NCI-H1092 (cell line): ENCODE measurements around the gene GRIK4.

ENCODE experiments used
- DNase-seq: peaks from one replicate; lab custom pipeline; 2025; lab: John Stamatoyannopoulos, UW

Gene GRIK4

DNA sequence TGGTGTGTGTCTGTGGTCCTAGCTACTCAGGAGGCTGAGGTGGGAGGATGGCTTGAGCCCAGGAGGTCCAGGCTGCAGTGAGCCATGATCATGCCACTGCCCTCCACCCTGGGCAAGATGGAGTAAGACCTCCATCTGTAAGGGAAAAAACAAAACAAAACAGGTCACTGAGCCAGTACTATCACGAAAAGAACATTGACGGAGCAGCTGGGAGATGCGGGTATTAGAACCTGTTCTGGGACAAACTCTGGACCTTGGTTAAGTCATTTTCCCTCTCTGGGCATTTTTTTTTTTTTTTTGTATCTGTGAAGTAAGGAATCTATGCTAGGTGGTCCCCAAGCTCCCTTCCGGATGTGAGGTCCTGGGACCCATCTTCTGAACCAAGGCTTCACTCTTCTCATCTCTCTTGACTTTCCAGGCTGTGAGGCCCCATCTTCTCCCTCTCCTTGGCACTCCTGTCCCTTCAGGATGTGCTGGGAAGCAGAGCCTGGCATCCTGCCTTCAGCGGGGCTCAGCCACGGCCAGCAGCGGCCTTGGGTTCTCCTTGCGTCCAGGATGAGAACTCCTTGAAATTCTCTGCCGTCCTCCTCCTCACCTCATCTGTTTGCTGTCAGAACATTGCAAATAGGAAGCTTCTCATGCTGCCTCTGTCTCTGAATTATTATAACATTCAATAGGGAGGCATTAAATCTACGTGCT is 130.8 kb downstream of the GRIK4 start:
- DNase-seq, result no peak

DNA sequence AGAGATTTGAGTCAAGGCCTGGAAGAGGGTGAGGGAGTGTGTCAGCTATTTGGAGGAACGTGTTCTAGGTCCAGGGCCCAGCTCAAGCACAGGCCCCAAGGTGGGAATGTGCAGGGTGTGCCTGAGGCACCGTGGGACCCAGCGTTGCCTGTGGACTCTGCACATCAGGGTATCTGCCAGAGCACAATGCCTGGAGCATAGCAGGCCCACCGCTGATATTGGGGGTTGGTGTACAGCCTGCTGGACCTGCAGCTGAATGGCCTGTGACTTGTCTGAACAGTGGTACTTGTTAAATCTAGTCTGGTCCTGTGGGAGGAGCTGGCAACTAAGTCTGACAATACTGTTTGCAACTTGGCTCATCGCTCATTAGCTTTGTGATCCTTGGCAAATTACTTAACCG is 131.7 kb downstream of the GRIK4 start:
- no peak for DNase-seq

DNA sequence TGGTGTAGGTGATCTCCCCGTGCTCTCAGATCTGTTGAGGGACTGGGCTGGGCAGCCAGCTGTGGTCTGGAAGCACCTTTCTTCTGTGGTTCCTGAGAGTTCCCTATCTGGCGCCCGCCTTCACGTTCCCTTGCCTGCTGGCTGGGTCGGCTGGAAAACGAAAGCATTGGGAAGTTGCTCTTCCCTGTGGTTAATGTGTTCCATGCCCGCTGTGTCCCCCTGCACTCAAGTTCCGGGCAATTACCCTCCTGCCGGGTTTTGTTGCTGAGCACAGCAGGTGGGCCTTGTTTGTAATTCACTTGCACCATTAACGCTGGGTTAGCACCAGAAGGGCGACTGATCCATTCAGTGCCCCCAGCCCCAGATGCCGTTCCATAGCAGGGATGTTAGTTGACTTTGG is 134.1 kb downstream of the GRIK4 start:
- peak; percentile 88 for DNase-seq

DNA sequence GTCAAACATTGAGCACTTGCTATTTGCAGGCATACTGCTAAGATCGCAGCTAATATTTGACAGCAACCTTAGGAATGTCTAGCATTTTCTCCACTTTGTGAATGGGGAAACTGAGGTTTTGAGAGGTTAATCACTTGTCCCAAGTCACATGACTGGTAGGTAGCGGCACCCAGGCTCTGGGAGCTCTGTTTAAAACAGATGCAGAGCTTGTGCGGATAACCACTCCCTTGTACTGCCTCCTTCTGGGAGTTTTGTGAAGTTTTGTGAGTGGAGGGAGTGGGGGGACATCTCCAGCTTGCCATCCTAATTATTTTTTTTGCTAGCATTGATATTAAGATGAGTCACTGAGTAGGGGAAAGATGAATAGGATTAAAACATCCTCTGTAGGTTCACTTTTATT is 134.7 kb downstream of the GRIK4 start:
- DNase-seq, result no peak

DNA sequence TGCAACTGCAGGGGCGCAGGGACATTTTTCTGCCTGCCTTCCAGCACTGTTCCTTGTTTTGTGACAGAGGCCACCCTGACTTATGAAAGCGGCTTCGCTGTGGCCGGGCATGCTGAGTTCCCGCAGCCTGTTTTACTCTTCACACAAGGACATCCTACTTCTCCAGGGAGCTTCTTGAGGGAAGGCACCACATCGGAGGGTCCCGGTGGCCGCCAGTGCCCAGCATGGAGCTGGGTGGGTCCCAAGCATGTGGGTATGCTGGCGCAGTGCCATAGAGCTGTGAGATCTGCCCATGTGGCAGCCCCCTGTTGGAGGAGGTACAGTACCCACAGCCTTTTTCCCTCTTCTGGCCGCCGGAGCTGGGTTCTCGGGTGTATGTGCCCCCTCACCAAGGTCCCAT is 136.1 kb downstream of the GRIK4 start:
- no peak for DNase-seq

DNA sequence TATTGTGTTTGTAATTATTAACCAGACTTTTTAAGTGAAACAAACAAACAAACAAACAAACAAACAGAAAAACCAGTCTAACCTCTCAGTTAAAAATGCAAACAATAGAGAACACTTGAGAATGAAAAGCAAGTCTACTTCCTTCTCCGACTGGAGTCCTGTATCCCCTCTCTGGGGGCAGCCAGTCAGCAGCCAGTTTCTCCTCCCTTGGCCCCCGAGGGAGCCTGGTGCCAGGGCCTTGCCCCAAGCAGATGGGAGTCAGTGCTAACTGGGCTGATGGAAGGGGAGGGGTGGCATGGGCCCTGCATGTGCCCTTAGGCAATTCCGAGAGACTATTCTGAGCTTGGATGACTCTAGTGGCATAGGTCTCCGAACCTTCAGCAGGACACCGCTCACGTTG is 137.2 kb downstream of the GRIK4 start:
- DNase-seq, result no peak

DNA sequence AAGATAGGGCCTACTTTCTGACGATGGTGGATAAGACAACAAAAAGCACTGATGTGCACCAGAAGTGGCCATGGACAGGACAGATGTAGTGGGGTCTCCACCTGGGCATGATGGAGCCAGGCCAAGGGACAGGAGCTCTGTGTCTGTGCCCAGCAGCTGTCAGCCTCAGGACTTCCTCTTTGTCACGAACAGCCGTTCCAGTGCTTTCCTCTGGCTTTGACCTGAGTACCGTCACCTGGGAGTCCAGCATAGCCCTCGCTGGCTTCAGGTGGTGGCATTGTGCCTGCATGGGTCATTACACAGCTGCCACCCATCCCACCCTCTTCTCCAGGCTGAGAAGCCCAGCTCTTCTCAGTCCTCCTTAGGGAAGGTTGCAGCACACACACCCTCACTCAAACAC is 137.8 kb downstream of the GRIK4 start:
- peak; percentile 11 for DNase-seq

DNA sequence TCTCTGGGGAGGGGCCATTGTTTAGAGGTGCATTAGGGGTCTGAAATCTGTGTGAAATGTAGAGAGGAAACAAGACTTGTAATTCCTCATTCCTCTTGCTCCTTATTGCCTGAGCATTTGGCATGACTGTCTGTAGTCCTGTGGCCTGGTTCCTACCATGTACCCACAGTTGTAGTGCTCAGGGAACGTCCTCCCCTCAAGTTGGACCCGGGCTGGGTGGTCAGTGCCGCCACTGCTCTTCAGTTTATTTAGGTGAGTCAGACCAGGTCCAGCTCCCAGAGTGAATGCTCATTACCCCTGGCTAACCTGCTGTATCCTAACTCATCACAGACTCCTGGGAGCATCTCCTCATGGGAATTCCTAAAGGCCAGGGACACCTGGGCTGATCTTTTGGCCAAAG is 139.8 kb downstream of the GRIK4 start:
- DNase-seq, result no peak

DNA sequence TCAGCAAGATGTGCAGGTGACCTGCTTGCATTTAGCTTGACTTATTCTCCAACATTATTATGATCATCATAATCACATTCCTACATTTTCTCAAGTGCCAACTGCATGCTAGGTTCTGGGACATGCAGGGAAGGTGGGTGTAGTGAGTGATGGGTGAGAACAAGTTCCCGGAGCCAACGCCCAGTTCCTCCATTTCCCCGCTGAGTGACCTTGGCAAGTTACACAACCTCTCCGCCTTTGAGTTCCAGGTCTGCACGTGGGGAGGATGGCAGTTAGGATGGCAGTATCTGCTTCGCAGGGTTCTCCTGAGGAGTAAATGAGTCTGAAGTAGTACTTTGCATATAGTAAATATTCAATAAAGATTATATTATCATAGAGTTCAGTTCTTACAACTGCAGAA is 140.3 kb downstream of the GRIK4 start:
- no peak for DNase-seq

DNA sequence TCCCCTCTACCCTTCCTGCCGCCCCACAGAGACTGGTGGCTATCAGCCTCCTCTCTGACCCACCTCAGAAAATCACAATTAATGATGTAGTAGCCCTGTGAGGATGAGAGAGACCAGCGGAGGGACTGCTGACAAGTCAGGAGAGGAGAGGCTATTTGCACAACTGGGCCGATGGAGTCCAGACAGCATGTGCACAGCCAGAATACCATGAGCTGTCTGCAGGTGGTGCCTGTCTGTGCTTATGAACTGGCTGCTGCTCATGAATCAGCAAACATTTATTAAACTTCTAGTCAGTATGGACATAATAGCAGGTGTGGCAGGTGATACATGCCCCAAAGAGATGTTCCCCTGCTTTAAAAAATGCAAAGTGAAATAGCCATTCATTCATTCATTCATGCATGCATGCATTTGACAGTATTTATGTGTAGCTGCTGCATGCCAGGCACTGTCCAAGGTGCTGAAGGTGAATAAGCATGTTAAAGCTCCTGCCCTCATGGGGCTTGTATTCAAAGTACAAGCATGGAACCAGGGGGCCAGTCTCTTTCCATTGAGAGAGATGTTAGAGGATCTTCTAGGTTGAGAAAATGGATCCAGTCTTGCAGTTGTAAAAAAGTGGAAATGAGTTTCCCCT is 141.3 kb downstream of the GRIK4 start:
- DNase-seq, result no peak

DNA sequence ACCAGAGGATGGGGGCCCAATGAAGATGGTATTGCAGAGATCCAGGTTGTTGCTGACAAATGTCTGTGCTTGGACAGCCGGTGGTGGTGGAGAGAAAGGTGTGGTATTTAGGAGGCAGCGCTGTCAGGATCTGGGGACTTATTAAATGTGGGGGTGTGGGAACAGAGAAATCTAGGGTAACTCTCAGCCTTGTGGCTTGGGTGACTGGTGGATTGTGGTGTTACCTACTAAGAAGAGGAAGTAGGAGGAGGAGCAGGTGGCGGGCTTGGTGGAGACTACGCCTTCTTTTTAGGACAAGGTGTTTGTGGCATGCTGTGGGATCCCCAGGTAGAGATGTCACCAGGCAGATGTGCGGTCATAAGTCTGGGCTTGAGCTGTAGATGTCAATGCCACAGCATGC is 144.0 kb downstream of the GRIK4 start:
- DNase-seq, result no peak

DNA sequence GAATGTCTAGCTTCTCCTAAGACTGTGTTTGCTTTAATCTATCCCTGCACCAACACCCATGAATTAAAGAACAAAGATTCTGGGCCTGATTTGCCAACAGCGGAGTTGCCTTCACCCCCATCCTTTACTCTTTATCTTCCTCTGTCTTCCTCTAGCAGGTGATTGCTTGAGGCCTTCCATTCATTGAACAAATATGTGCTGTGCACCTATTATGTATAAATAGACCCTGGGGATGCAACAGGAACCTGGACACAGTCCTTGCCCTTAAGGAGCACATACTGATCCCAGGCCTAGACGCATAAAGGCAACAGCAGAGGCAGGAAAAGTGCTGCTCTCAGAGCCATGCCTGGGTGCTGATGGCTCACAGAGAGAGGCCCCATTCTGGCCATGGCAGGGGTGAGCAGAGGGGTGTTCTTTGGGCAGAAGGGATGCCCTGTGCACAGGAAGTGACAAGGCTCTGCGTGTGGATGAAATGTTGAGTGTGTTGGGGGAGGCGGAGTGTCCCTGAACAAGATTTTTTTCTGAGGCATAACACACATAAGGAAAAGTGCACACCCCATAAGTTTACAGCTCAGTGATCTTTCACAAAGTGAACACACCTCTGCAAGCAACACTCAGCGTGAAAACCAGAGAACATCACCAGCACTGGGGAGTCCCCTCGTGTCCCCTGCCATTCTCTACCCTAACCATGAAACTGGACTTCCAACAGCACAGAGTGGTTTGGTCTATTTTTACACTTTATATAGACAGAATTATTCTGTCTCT is 145.9 kb downstream of the GRIK4 start:
- DNase-seq, result no peak

DNA sequence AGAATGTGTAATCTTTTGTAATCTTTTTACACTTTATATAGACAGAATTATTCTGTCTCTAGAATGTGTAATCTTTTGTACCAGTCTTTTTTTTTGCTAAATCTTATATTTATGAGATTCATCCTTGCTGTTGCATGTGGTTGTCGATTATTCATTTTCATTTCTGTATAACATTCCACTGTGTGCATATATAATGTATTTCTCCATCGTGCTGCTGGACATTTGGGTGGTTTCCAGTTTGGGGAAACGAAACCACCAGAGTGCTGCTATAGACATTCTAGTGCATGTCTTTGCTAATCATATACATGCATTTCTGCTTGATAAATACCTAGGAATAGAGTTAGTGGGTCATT is 146.5 kb downstream of the GRIK4 start:
- no peak for DNase-seq

DNA sequence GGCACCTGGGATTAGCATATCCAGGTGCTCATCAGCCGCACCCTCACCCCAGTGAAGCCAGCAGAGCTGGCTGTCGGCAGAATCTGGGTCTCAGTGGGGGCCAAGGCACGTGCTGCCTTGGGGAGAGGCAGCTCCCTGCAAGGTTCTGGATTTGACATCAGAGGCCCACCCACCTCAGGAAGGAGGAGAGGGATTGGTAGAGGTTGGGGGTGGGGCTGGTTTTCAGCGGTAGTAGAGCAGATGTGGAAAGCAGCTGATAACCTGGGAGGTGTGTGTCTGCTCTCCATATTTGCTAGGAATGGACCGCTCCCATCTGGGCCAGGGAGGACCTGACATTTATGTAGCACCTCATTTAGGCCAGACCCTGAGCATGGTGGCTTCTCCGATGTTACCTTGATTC is 147.5 kb downstream of the GRIK4 start:
- no peak for DNase-seq

DNA sequence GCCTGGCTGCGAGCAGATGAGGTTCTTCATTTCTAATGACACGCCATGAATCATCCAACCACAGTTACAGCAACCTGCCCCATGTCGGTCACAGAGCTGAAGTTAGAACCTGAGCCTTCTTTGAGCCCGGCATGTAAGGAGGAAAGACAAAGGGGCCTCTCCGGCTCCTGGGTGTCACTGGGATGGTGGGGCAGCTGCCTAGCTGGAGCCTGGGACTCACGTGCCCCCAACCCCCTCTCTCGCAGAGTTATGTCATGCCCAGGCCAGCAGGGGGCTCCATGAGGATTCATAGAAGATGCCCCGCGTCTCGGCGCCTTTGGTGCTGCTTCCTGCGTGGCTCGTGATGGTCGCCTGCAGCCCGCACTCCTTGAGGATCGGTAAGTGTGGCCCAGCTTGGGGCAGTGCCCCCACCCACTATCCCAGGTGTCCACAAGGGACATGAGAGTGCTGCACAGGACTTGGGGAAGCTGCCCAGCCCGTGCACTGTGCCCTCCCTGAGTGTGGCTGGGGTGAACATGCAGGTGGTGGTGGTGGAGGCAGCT is 148.5 kb downstream of the GRIK4 start:
- no peak for DNase-seq

DNA sequence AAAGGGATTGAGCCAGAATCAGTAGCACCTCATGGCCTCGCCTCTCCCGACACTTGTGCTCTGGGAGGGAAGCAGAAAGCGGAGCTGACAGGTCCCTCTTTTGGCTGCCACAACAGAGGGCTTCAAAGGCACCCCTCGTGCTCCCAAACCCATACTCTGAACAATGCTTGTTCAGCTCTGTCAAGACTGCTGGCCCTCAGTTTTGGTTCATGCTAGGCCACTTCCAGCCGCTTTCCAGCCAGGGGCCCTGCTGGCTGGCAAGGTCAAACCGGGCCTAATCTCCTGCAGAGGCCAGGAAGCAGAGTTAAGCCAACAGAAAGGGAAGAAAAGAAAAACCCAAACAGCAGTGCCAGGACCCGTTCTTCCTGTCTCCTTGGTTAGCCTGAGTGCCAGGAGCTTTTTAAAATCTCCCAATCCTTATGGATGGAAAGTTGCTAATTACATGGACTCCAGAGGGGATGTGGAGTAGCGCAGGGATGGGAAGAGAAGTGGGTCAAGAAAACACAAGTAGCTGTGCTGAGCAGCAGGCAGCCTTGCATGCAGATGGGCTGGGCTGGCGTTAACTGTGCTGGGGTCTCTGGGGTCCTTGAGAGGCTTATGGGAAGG is 150.6 kb downstream of the GRIK4 start:
- no peak for DNase-seq

DNA sequence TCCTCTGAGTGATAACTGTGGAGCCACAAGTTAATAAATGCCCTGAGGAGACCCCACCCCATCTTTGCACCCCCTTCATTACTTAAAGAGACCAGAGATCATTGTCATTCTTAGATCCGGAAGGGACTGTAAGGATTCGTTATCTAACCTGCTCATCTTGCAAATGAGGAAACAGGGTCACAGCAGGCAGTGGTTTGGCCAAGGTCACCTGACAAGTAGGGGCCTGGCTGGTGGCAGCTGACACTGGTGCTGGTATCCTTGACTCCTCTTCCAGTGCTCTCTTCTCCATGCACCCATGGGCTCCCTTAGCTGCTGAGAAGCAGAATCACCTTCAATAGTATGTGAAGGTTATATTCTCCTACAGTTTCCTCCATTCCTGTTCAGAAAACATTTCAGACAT is 151.6 kb downstream of the GRIK4 start:
- no peak for DNase-seq

DNA sequence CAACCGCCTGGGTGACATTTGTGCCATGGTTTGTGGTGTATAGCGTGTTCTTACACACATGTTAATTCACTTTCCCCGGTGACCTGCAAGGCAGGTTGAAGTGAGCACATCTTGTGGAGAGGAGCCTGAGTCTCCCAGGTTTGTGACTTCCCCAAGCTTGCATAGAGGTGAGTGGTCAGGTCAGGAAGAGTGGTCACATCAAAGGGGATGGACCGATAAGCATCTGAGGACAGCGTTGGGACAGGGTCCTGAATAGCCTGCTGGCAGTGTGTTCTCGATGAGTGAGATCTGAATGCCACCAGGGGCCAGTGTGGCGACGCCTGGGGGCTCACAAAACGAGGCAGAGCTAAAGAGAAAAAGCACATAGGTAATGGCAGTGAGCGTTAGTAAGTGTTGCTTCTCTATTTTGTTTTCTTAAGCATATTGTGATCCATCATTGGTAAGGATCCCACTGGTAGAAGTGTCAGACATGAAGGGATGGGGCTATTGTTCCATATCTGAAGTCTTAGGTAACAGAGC is 154.6 kb downstream of the GRIK4 start:
- no peak for DNase-seq

DNA sequence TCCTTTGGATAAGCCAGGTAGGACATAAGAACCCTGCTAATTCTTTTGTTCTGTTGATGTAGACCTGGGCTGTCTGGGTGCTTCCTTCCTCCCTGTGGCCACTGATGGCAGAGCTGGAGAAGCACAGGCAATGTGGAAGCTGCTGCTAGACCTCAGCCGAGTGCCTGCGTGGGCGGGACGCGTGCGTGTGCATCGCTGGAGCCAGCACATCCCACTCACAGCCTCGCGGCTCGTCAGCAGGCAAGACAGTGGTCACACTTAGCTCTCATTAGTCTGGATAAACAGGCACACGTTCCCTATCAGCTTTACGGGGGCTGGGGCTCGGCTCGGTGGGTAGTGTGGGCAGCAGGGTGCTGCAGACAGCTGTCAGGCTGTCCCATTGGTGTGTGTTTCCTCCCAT is 155.7 kb downstream of the GRIK4 start:
- DNase-seq, result no peak

DNA sequence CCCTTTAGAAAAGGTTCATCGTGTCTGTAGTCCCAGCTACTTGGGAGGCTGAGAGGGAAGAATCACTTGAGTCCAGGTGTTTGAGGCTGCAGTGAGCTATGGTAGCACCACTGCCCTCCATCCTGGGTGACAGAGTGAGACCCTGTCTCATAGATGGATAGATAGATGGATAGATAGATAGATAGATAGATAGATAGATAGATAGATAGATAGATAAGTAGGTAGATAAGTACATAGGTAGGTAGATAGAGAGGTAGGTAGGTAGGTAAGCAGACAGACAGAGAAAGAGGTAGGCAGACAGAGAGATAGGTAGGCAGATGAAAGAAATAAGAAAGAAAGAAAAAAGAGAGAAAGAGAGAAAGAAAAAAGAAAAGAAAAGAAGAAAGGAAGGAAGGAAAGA is 156.4 kb downstream of the GRIK4 start:
- no peak for DNase-seq

DNA sequence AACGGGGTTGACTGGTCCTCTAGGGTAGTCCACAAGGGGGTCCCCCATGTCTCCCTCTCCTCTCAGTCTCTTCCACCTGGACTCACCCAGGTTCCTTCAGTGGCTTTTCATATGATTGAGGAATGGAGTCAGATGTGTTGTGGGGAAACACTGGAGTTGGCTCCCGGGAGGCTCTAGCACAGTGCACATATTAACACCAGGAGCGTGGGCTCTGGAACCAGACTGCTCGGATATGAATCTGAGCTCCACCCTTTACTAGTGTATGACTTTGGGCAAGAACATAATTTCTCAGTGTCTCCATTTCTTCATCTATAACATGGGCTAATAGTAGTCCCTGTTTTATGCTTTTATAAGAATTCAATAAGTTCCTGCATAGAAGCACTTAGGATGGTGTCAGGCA is 157.0 kb downstream of the GRIK4 start:
- DNase-seq, result no peak

DNA sequence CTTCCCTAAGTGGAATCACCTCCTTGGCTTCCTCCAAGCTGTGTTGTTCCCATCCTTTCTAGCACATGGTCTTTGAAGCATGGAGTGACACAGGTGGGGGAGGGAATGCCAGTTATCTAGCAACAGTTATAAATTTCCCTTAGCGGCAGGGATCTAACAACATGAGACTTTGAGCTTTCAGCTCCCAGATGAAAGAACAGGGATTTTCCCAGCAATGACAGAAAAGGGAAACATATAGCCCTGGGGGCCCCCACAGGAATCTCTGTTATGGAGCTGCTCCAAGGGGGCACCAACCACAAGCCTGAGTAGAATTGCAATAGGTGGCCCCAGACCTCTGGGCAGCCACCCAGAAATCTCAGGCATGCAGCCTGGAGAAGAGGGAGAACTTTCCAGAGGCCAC is 163.0 kb downstream of the GRIK4 start:
- no peak for DNase-seq

DNA sequence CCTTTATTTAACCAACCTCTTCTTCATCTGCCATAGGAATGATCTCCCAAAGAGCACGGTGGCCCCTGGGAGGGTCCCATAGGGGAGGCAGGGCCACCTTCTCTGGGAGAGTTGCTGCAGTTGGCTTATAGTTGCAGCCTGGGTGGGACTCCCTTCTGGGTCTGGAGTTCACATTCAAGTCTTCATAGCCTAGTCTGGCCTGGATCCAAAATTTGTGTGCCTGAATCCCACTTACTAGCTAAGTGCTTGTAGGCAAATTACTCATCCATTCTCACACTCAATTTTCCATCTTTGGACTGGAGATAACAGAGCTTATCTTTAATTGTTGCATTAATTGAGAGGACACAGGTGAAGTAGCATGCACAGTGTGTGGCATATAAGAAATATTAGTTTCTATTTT is 163.6 kb downstream of the GRIK4 start:
- DNase-seq, result no peak
